GM12891 (cell line): Measurements from ENCODE around the gene ARIH1.
"Not testable (repeated sequence)": the region's sequence is repeated elsewhere in the genome, so short reads cannot be mapped to it uniquely, and the experiment has no call there.

ENCODE experiments used
- POLR2A ChIP-seq: IDR thresholded peaks from 2 replicates; pipeline ENCODE4 v1.6.1; 2011; ENCODE audit warnings: low read depth, low read length, control low read depth
- POLR2AphosphoS5 ChIP-seq: IDR thresholded peaks from 2 replicates; pipeline ENCODE4 v1.6.1; 2011; ENCODE audit warnings: low read depth, low read length, control low read depth
- TAF1 ChIP-seq: IDR thresholded peaks from 2 replicates; pipeline ENCODE4 v1.6.1; 2011; ENCODE audit warnings: low read depth, low read length, control low read depth

- TF ChIP-seq POLR2AphosphoS5, TAF1, POLR2A: not testable (repeated sequence)
Measured at GRCh38 chr15:72639759-72640483, 165.8 kb downstream of the ARIH1 start.
